ENCODE measurements around the gene GRM7.

GRM7 gene

DNA sequence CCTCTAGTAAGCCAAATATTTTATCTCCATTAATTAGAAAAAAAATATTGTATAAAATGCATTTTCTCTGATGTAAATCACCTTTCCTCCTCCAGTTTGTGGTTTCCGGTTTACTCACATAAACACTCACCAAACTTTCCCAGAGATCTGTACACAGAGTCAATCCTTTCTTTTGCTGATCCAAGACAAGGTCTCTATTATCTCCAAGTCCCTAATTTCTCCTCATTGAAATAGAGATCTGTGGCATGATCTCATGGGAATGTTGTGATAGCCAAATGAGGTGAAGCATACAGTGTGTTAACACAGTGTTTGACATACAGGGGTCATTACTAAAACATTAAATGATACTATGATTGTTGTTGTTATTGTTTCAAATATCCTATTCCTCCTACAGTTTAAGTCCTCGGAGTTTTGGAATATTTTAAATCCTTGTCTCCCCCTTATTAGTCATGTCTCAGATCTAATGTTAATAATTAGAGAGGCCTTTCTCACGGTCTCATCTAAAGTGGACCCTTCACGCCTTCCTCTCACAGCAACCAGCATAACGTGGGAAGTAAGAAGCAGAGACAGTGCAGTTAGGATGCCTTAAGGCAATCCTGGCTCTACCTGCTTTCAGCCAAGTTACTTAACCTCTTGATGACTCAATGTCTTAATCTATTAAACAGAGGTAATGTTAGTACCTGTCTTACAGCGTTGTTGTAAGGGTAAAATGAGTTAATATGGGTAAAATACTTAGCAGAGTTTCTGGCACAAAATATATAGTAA is 333.3 kb downstream of the GRM7 start:
- 95 to 100% methylated on average over 1 to 3 of the region's 6 CpGs for WGBS, 2 experiments (ENCODE audit: insufficient coverage in 2 of 2)
- H3K36me3 ChIP-seq (ENCODE audit: control insufficient read depth, insufficient read depth, low read length): no peaks in the 10 kb centered on the region
- no peaks in the 10 kb centered on the region for H3K4me1 ChIP-seq (ENCODE audit: control insufficient read depth, insufficient read depth, low read length, poor library complexity, severe bottlenecking)
- H3K27ac ChIP-seq (ENCODE audit: low read depth, low read length, severe bottlenecking): no peak overlapping the region
- no peaks in the 10 kb centered on the region for H3K9me3 ChIP-seq (ENCODE audit: control insufficient read depth, low read length)
- H3K4me3 ChIP-seq (ENCODE audit: extremely low read depth, insufficient read depth, low read length, poor library complexity, severe bottlenecking): no peak overlapping the region

DNA sequence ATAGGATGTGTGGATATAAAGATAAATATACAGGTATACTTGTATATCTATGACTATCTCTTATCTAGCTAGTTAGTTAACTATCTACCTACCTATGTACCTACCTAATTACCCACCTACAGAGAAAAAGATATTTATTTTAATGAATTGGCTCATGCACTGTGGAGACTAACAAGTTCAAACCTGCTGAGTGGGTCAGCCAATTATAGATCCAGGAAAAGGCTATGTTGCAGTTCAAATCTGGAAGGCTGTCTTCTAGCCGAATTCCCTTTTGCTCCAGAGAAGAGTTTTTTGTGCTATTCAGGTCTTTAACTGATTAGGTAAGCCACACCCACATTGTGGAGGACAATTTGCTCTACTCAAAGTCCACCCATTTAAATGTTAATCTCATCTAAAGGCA is 335.0 kb downstream of the GRM7 start:
- Histone ChIP-seq H3K4me3 (ENCODE audit: extremely low read depth, insufficient read depth, low read length, poor library complexity, severe bottlenecking) (no peak overlapping the region), H3K36me3 (ENCODE audit: control insufficient read depth, insufficient read depth, low read length) (no peaks in the 10 kb centered on the region), H3K4me1 (ENCODE audit: control insufficient read depth, insufficient read depth, low read length, poor library complexity, severe bottlenecking) (no peaks in the 10 kb centered on the region), H3K27ac (ENCODE audit: low read depth, low read length, severe bottlenecking) (no peak overlapping the region), H3K9me3 (ENCODE audit: control insufficient read depth, low read length) (no peaks in the 10 kb centered on the region)
- WGBS, 2 experiments (ENCODE audit: insufficient coverage in 2 of 2): 80% methylated on average over 1 of the region's 1 CpG

DNA sequence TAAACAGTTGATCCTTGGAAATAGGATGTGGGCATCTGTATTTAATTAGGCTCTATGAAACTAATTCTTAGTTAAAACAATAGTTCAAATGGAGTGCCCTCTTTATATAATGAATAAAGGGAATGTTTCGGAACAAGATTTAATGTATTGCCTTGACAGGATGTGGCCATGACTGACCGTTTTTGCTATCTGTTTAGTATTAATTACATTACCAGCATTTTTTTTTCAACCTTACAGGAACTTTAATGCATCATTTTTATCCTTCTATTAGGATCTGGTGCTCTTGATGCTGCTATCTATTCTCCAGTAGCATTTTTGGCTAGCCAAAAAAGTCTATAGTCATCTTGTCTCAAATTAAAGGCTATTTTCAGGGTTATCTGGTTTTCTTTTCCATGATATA is 340.9 kb downstream of the GRM7 start:
- Histone ChIP-seq H3K4me1 (ENCODE audit: control insufficient read depth, insufficient read depth, low read length, poor library complexity, severe bottlenecking) (no peaks in the 10 kb centered on the region), H3K9me3 (ENCODE audit: control insufficient read depth, low read length) (no peaks in the 10 kb centered on the region), H3K36me3 (ENCODE audit: control insufficient read depth, insufficient read depth, low read length) (no peaks in the 10 kb centered on the region), H3K4me3 (ENCODE audit: extremely low read depth, insufficient read depth, low read length, poor library complexity, severe bottlenecking) (no peak overlapping the region), H3K27ac (ENCODE audit: low read depth, low read length, severe bottlenecking) (no peak overlapping the region)
- no CpG with 5 or more reads among the region's 2 CpGs for WGBS, 2 experiments (ENCODE audit: insufficient coverage in 2 of 2)

DNA sequence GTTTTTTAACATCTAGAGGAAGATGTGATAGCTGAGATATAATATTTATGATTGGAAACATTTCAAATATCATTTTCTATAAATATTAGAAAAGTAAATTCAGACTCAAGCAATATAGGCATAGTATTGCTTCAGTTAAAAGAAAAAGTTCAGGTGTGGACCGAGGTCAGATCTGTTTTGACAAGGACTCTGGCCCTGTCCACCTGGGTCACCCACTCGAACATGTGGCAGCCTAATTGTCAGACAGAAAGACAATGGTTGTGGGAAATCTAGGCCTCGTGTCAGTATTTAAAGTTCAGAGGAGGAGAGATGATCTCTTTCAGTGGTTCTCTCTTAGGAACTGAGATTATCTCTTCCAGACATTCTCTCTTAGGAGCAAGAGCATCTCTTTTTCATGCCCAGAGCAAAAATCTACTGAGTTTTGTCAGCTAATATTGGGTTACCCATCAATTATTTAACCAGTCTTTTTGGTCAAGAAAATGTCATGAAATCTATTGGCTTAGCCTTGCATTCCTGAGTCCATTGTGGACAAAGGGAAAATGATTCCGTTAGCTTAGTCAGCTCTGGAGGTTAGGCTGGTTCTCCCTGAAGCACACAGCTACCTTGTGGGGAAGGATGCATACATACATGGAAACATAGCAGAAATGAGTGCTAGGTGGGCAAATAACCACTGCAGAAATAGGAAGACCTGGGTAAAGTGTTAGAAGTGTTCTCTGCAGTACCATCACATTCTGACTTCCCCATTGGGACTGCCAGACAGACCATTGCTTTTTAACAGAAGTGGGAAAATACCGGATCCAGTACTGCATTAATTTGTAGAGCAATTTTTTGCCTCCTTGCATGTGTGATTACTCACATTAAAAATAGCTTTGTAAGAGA is 343.3 kb downstream of the GRM7 start:
- H3K27ac ChIP-seq (ENCODE audit: low read depth, low read length, severe bottlenecking): no peak overlapping the region
- H3K9me3 ChIP-seq (ENCODE audit: control insufficient read depth, low read length): no peaks in the 10 kb centered on the region
- 89 to 93% methylated on average over 2 to 3 of the region's 5 CpGs for WGBS, 2 experiments (ENCODE audit: insufficient coverage in 2 of 2)
- no peaks in the 10 kb centered on the region for H3K36me3 ChIP-seq (ENCODE audit: control insufficient read depth, insufficient read depth, low read length)
- H3K4me1 ChIP-seq (ENCODE audit: control insufficient read depth, insufficient read depth, low read length, poor library complexity, severe bottlenecking): no peaks in the 10 kb centered on the region
- no peak overlapping the region for H3K4me3 ChIP-seq (ENCODE audit: extremely low read depth, insufficient read depth, low read length, poor library complexity, severe bottlenecking)

DNA sequence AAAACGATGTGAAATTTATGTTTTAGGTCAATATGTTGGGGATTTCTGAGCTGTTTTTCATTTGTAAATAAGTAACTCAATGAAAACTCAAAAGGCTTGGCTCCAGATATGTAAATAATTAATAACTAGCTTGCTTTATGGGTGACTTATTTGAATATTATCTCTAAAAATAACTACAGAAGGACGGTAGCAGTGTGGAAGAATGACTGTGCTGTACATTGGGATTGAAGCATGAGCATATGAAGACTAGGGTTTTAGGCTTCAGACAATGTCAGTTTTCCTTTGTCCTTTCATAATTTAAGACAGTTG is 343.9 kb downstream of the GRM7 start:
- no peak overlapping the region for H3K27ac ChIP-seq (ENCODE audit: low read depth, low read length, severe bottlenecking)
- H3K4me1 ChIP-seq (ENCODE audit: control insufficient read depth, insufficient read depth, low read length, poor library complexity, severe bottlenecking): no peaks in the 10 kb centered on the region
- no peaks in the 10 kb centered on the region for H3K9me3 ChIP-seq (ENCODE audit: control insufficient read depth, low read length)
- WGBS, 2 experiments (ENCODE audit: insufficient coverage in 2 of 2): 80% methylated on average over 1 of the region's 2 CpGs; no CpG with 5 or more reads in 1 of the 2 experiments
- H3K4me3 ChIP-seq (ENCODE audit: extremely low read depth, insufficient read depth, low read length, poor library complexity, severe bottlenecking): no peak overlapping the region
- H3K36me3 ChIP-seq (ENCODE audit: control insufficient read depth, insufficient read depth, low read length): no peaks in the 10 kb centered on the region

DNA sequence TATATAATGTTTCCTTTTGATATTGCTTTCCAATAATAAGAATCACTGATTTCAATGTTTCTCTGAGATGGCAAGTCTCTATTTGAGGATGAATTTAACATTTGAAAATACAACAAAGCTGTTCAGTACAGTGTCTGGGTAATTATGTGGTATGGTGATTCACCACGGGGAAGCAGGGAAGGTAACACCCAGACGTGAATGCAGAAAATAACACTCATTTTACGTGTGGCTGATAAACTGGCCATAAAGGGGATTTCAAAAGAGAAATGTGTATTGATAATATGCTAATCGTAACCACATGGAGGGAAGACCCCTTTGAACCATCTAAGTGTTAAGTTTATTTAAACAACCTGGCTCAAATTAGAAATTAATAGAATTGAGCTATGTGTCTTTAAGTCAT is 344.6 kb downstream of the GRM7 start:
- no peak overlapping the region for H3K27ac ChIP-seq (ENCODE audit: low read depth, low read length, severe bottlenecking)
- H3K4me1 ChIP-seq (ENCODE audit: control insufficient read depth, insufficient read depth, low read length, poor library complexity, severe bottlenecking): no peaks in the 10 kb centered on the region
- no peaks in the 10 kb centered on the region for H3K9me3 ChIP-seq (ENCODE audit: control insufficient read depth, low read length)
- H3K4me3 ChIP-seq (ENCODE audit: extremely low read depth, insufficient read depth, low read length, poor library complexity, severe bottlenecking): no peak overlapping the region
- H3K36me3 ChIP-seq (ENCODE audit: control insufficient read depth, insufficient read depth, low read length): no peaks in the 10 kb centered on the region
- 90 to 92% methylated on average over 3 of the region's 4 CpGs for WGBS, 2 experiments (ENCODE audit: insufficient coverage in 2 of 2)

DNA sequence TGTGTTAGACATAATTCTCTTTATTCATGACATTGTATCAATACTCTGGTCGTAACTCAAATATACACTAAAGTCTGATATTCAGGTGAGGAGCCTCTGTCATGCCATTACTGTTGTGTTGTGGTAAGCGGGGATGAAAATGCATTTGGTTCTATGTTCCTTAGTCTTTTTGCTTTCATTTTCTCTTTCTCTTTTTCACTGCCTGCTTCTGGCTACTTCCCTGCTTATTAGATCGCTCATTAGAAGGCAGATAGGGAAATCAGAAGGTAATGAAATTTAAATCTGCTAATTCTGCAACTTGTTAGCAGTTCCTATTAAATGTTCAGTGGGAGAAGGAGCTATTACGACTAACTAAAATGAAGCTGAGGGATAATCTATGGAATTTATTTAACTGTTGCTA is 345.0 kb downstream of the GRM7 start:
- Histone ChIP-seq H3K4me3 (ENCODE audit: extremely low read depth, insufficient read depth, low read length, poor library complexity, severe bottlenecking) (no peak overlapping the region), H3K4me1 (ENCODE audit: control insufficient read depth, insufficient read depth, low read length, poor library complexity, severe bottlenecking) (no peaks in the 10 kb centered on the region)
- no CpG with 5 or more reads among the region's 4 CpGs for WGBS, 2 experiments (ENCODE audit: insufficient coverage in 2 of 2)

DNA sequence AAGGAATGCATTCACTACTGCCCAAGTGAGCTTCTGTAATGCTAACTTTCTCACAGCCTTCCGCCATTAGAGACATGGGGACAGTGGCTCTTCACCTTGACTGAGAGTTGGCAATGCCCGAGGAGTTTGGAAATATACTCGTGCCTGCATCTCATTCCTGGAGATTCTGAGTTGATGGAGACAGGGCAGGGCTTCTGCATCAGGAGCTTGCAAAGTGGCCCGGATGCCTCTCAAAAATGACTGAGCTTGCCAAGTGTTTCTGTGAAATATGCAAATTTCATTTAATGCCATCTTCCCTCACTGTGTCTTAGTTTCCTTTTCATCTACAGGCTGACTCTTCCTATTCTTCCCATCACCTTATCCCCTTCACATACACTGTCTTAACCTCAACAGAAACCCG is 346.2 kb downstream of the GRM7 start:
- no peak overlapping the region for H3K27ac ChIP-seq (ENCODE audit: low read depth, low read length, severe bottlenecking)
- no peaks in the 10 kb centered on the region for H3K9me3 ChIP-seq (ENCODE audit: control insufficient read depth, low read length)
- WGBS, 2 experiments (ENCODE audit: insufficient coverage in 2 of 2): 92 to 94% methylated on average over 4 of the region's 5 CpGs
- H3K4me3 ChIP-seq (ENCODE audit: extremely low read depth, insufficient read depth, low read length, poor library complexity, severe bottlenecking): no peak overlapping the region
- no peaks in the 10 kb centered on the region for H3K36me3 ChIP-seq (ENCODE audit: control insufficient read depth, insufficient read depth, low read length)
- H3K4me1 ChIP-seq (ENCODE audit: control insufficient read depth, insufficient read depth, low read length, poor library complexity, severe bottlenecking): no peaks in the 10 kb centered on the region

More for the DNA sequence above, 345.0 kb downstream of the GRM7 start:
- Histone ChIP-seq H3K36me3 (ENCODE audit: control insufficient read depth, insufficient read depth, low read length) (no peaks in the 10 kb centered on the region), H3K9me3 (ENCODE audit: control insufficient read depth, low read length) (no peaks in the 10 kb centered on the region), H3K27ac (ENCODE audit: low read depth, low read length, severe bottlenecking) (no peak overlapping the region)

DNA sequence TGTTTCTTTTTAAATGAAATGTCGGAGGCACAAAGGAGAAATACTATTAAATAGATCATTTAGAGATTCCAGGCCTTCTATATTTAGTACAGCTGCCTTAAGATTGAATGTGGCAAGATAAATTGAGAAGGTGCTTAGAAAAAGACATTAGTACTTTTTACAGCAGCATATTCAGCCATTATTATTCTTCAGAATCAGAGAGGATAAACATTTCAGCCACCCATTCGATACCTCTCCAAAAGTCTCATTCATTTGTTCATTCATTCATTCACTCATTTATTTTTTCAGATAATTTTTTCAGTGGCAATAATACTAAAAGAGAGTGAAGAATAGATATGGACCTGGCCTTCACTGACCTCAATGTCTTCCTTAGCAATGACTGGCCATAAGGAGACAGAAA is 347.0 kb downstream of the GRM7 start:
- H3K9me3 ChIP-seq (ENCODE audit: control insufficient read depth, low read length): no peaks in the 10 kb centered on the region
- no peak overlapping the region for H3K27ac ChIP-seq (ENCODE audit: low read depth, low read length, severe bottlenecking)
- no peaks in the 10 kb centered on the region for H3K36me3 ChIP-seq (ENCODE audit: control insufficient read depth, insufficient read depth, low read length)
- H3K4me1 ChIP-seq (ENCODE audit: control insufficient read depth, insufficient read depth, low read length, poor library complexity, severe bottlenecking): no peaks in the 10 kb centered on the region
- WGBS, 2 experiments (ENCODE audit: insufficient coverage in 2 of 2): 100% methylated on average over 1 of the region's 2 CpGs; no CpG with 5 or more reads in 1 of the 2 experiments
- H3K4me3 ChIP-seq (ENCODE audit: extremely low read depth, insufficient read depth, low read length, poor library complexity, severe bottlenecking): no peak overlapping the region

DNA sequence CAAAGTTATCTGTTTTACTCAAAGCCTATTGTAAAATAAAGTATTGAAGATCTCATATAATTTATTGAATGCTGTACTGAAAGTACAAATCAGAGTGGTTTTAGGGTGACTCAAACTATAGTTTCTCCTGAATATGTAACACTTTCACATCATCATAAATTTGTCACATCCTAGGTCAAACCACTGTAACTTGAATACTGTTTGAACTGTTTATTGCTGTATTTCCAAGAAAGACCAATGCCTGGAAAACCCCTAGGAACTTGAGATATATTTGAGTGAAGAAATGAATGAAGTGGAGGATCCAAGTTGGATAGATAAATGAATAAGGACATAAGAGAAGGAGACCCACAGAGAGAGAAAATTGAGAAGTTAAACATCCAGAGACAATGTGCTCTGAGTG is 348.2 kb downstream of the GRM7 start:
- Histone ChIP-seq H3K9me3 (ENCODE audit: control insufficient read depth, low read length) (no peaks in the 10 kb centered on the region), H3K4me3 (ENCODE audit: extremely low read depth, insufficient read depth, low read length, poor library complexity, severe bottlenecking) (no peak overlapping the region), H3K36me3 (ENCODE audit: control insufficient read depth, insufficient read depth, low read length) (no peaks in the 10 kb centered on the region), H3K27ac (ENCODE audit: low read depth, low read length, severe bottlenecking) (no peak overlapping the region), H3K4me1 (ENCODE audit: control insufficient read depth, insufficient read depth, low read length, poor library complexity, severe bottlenecking) (no peaks in the 10 kb centered on the region)

DNA sequence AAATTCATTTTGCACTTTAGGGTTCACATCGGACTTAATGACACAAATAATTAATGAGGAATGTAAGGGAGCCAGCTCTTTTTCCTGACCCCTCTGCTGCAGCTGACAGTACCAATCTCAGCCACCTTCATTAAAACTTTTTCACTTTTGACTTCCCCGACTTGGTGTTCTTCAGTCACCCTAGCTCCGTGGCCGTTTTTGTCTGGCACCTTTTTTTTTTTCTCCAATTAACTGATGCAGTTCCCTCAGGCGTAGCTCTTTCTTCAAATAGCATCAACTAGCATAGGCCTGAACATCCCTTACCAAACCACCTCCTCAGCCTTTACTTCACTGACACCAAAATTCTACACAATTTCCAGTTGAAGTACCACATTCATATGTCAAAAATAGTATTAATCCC is 350.8 kb downstream of the GRM7 start:
- Histone ChIP-seq H3K4me3 (ENCODE audit: extremely low read depth, insufficient read depth, low read length, poor library complexity, severe bottlenecking) (no peak overlapping the region), H3K4me1 (ENCODE audit: control insufficient read depth, insufficient read depth, low read length, poor library complexity, severe bottlenecking) (no peaks in the 10 kb centered on the region), H3K36me3 (ENCODE audit: control insufficient read depth, insufficient read depth, low read length) (no peaks in the 10 kb centered on the region), H3K9me3 (ENCODE audit: control insufficient read depth, low read length) (no peaks in the 10 kb centered on the region), H3K27ac (ENCODE audit: low read depth, low read length, severe bottlenecking) (no peak overlapping the region)
- 73 to 90% methylated on average over 4 to 5 of the region's 5 CpGs for WGBS, 2 experiments (ENCODE audit: insufficient coverage in 2 of 2)
